ENCODE data around the gene OR1N2. TPM values are rescaled to one million over a fixed set of nuclear protein-coding genes. Genes with fewer than 3 reads are reported as not detected.

OR1N2 gene, protein sequence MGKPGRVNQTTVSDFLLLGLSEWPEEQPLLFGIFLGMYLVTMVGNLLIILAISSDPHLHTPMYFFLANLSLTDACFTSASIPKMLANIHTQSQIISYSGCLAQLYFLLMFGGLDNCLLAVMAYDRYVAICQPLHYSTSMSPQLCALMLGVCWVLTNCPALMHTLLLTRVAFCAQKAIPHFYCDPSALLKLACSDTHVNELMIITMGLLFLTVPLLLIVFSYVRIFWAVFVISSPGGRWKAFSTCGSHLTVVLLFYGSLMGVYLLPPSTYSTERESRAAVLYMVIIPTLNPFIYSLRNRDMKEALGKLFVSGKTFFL
- not detected for total RNA-seq
- not detected for polyA plus RNA-seq
- long read RNA-seq, donor 1 = 0 reads
- long read RNA-seq, donor 2 = 0 reads

DNA sequence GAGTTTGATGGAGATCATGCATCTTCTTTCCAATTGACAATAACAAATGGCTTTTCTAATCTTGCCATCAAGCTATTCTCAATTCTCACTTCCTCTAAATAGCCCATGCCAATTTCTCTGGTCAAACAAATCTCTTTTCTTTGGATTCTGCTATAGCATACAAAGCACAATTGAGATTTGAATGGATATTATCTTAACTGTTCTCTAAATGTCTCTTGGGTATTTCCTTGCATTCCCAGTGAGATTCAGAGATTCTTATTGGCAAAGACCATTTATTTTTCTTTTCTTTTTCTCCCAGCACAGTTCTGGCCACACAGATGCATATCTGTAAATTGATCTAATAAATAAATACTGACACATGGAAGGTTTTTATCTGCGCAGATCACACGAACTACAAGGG, at the start of gene OR1N2:
TSS of gene OR1N2 (plus strand) at position 301 of the 400 bp plus-strand sequence. CDS start 100 bp downstream, outside the sequence.
- Histone ChIP-seq H3K36me3 (no peaks in the 10 kb centered on the region), H3K4me3 (no peak within 1 kb of the TSS), H3K27ac (no peak within 1 kb of the TSS), H3K27me3 (replicated peaks in 1 of 7) (peaks cover 0 to 6% (median 0%) of the 10 kb centered on the region in 7 donors), H3K4me1 (no peaks in the 10 kb centered on the region), H3K9me3 (no peaks in the 10 kb centered on the region)
- intact Hi-C loops (cut with DNase I; ENCODE audit: low total_unique reads) = no loop called here
- TF ChIP-seq POLR2A (IDR thresholded peaks at IDR 0.05) = no peak
- no peak for TF ChIP-seq POLR2AphosphoS5 (IDR thresholded peaks at IDR 0.05)
- TF ChIP-seq, protein P1, sequence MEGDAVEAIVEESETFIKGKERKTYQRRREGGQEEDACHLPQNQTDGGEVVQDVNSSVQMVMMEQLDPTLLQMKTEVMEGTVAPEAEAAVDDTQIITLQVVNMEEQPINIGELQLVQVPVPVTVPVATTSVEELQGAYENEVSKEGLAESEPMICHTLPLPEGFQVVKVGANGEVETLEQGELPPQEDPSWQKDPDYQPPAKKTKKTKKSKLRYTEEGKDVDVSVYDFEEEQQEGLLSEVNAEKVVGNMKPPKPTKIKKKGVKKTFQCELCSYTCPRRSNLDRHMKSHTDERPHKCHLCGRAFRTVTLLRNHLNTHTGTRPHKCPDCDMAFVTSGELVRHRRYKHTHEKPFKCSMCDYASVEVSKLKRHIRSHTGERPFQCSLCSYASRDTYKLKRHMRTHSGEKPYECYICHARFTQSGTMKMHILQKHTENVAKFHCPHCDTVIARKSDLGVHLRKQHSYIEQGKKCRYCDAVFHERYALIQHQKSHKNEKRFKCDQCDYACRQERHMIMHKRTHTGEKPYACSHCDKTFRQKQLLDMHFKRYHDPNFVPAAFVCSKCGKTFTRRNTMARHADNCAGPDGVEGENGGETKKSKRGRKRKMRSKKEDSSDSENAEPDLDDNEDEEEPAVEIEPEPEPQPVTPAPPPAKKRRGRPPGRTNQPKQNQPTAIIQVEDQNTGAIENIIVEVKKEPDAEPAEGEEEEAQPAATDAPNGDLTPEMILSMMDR (IDR thresholded peaks at IDR 0.05 in 8 of 11, conservative IDR thresholded peaks at IDR 0.05 in 3 of 11) = no peak
- WGBS, 5 donors = 73 to 86% (median 75%) methylated on average over 2 of the region's 2 CpGs
- no peak for DNase-seq

DNA sequence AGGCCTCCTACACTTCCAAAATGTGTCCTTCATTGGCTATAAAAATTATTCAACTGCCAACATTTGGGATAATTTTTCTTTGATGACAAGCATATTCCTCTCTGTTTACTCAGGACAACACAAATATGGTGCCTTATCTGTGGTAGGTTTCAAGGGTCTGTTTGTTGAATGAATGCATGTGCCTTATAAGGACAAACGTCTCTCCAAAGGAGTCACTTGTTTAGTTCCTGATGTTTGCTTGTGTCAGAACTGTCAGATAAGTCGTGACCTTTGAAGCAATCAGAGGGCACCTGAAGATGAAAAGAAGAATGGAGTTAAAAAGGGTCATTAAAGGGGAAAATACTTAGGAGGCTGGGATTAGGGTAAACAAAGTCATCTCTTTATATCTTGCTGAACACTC, 45.9 kb upstream of the OR1N2 start:
- TF ChIP-seq POLR2AphosphoS5 (IDR thresholded peaks at IDR 0.05) (no peak), POLR2A (IDR thresholded peaks at IDR 0.05) (no peak)
- TF ChIP-seq, protein P1 (IDR thresholded peaks at IDR 0.05 in 8 of 11, conservative IDR thresholded peaks at IDR 0.05 in 3 of 11) = no peak
- Histone ChIP-seq H3K36me3 (no peaks in the 10 kb centered on the region), H3K4me1 (no peaks in the 10 kb centered on the region), H3K27ac (no peak overlapping the region), H3K4me3 (no peak overlapping the region), H3K27me3 (replicated peaks in 1 of 7) (peaks cover 0 to 6% (median 0%) of the 10 kb centered on the region in 7 donors), H3K9me3 (no peaks in the 10 kb centered on the region)
- DNase-seq = no peak
- intact Hi-C loops (cut with DNase I; ENCODE audit: low total_unique reads) = no loop called here
- WGBS, 5 donors = 46 to 74% (median 59%) methylated on average over 2 of the region's 2 CpGs

DNA sequence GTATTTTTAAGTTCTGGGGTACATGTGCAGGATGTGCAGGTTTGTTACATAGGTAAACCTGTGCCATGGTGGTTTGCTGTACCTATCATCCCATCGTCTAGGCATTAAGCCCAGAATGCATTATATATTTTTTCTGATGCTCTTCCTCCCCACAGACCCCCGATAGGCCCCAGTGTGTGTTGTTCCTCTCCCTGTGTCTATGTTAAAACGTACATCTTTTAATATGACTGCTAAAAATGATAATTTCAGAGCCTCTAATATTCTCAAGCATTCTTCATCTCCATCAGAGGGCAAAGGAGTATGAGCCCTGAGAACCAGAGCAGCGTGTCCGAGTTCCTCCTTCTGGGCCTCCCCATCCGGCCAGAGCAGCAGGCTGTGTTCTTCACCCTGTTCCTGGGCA, 42.4 kb upstream of the OR1N2 start, which contains the start of gene OR1J2:
TSS of gene OR1J2 (plus strand) at position 301 of the 400 bp plus-strand sequence. CDS start at position 301, 0 bp downstream.
- H3K4me1 ChIP-seq = no peaks in the 10 kb centered on the region
- DNase-seq = no peak
- 78 to 89% (median 84%) methylated on average over 6 of the region's 6 CpGs for WGBS, 5 donors
- no peaks in the 10 kb centered on the region for H3K36me3 ChIP-seq
- no peaks in the 10 kb centered on the region for H3K9me3 ChIP-seq
- H3K4me3 ChIP-seq = no peak within 1 kb of the TSS
- TF ChIP-seq, protein P1 (IDR thresholded peaks at IDR 0.05 in 8 of 11, conservative IDR thresholded peaks at IDR 0.05 in 3 of 11) = no peak
- TF ChIP-seq POLR2AphosphoS5 (IDR thresholded peaks at IDR 0.05) (no peak), POLR2A (IDR thresholded peaks at IDR 0.05) (no peak)
- H3K27me3 ChIP-seq (replicated peaks in 1 of 7) = peaks cover 0 to 6% (median 0%) of the 10 kb centered on the region in 7 donors
- H3K27ac ChIP-seq = no peak within 1 kb of the TSS
- intact Hi-C loops (cut with DNase I; ENCODE audit: low total_unique reads) = no loop called here

DNA sequence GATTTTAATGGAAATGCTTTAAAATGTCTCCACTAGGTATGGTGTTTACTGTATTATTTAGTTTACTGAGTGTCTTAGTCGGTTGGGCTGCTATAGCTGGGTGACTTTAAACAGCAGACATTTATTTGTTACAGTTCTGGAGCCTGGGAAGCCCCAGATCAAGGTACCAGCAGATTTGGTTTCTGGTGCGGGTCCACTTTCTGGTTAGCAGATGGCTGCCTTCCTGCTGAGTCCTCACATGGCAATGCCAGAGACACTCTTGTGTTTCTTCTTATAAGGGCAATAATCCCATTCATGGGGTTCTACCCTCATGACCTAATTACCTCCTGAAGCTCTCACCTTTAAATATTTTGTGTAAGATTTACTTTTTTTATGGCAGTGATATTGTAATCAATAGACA, 34.7 kb upstream of the OR1N2 start:
- Histone ChIP-seq H3K9me3 (no peaks in the 10 kb centered on the region), H3K4me1 (no peaks in the 10 kb centered on the region), H3K27ac (no peak overlapping the region), H3K27me3 (replicated peaks in 1 of 7) (peaks cover 0 to 9% (median 0%) of the 10 kb centered on the region in 7 donors), H3K4me3 (no peak overlapping the region), H3K36me3 (no peaks in the 10 kb centered on the region)
- WGBS, 5 donors = 57 to 65% (median 60%) methylated on average over 2 of the region's 2 CpGs
- TF ChIP-seq POLR2A (IDR thresholded peaks at IDR 0.05) = no peak
- TF ChIP-seq, protein P1 (IDR thresholded peaks at IDR 0.05 in 8 of 11, conservative IDR thresholded peaks at IDR 0.05 in 3 of 11) = no peak
- no peak for TF ChIP-seq POLR2AphosphoS5 (IDR thresholded peaks at IDR 0.05)
- intact Hi-C loops (cut with DNase I; ENCODE audit: low total_unique reads) = no loop called here
- DNase-seq = no peak
